Hepatocyte (in vitro differentiated cells): Measurements from ENCODE around the gene HOXB3. TPM values are rescaled to one million over a fixed set of nuclear protein-coding genes. Genes with fewer than 3 reads are reported as not detected.

ENCODE experiments used
- DNase-seq: peaks from one replicate; pipeline ENCODE4 v3.0.0-alpha.2; 2016; ENCODE audit warnings: low spot score
- H2AFZ ChIP-seq: fragments of 200-600 bp; sonication (generic); 2 replicates; pipeline ENCODE4 v1.6.0; 2016; ENCODE audit warnings: antibody characterized with exemption, mild to moderate bottlenecking
- H3K27ac ChIP-seq: fragments of 200-600 bp; sonication (generic); 2 replicates; pipeline ENCODE4 v1.5.1; 2016; ENCODE audit warnings: mild to moderate bottlenecking
- H3K27me3 ChIP-seq: fragments of 200-600 bp; sonication (generic); 2 replicates; pipeline ENCODE4 v1.6.1; 2016
- H3K36me3 ChIP-seq: fragments of 200-600 bp; sonication (generic); replicated peaks from 2 replicates; pipeline ENCODE4 v1.5.1; 2016; ENCODE audit warnings: low read depth; ENCODE audit not compliant: insufficient read depth
- H3K4me1 ChIP-seq: fragments of 200-600 bp; sonication (generic); 2 replicates; pipeline ENCODE4 v1.5.1; 2016; ENCODE audit warnings: mild to moderate bottlenecking, moderate library complexity; ENCODE audit not compliant: insufficient read depth
- H3K4me2 ChIP-seq: fragments of 200-600 bp; sonication (generic); 2 replicates; pipeline ENCODE4 v1.6.0; 2016
- H3K4me3 ChIP-seq: fragments of 200-600 bp; sonication (generic); 2 replicates; pipeline ENCODE4 v1.5.1; 2016; ENCODE audit warnings: mild to moderate bottlenecking
- H3K79me2 ChIP-seq: fragments of 200-600 bp; sonication (generic); 2 replicates; pipeline ENCODE4 v1.6.0; 2017; ENCODE audit warnings: mild to moderate bottlenecking
- H3K9me2 ChIP-seq: fragments of 200-600 bp; sonication (generic); replicated peaks from 2 replicates; pipeline ENCODE4 v1.6.0; 2017; ENCODE audit warnings: mild to moderate bottlenecking; ENCODE audit not compliant: insufficient read depth
- H3K9me3 ChIP-seq: fragments of 200-600 bp; sonication (generic); 2 replicates; pipeline ENCODE4 v1.5.1; 2016; ENCODE audit warnings: low read depth, mild to moderate bottlenecking
- H4K20me1 ChIP-seq: fragments of 200-600 bp; sonication (generic); 2 replicates; pipeline ENCODE4 v1.6.0; 2016; ENCODE audit warnings: mild to moderate bottlenecking; ENCODE audit not compliant: insufficient read depth, poor library complexity, severe bottlenecking
- EZH2 ChIP-seq: fragments of 200-600 bp; sonication (generic); IDR thresholded peaks from 2 replicates; pipeline ENCODE4 v1.6.1; 2016; ENCODE audit warnings: antibody characterized with exemption, mild to moderate bottlenecking, borderline replicate concordance
- EZH2phosphoT487 ChIP-seq: fragments of 200-600 bp; sonication (generic); IDR thresholded peaks from one replicate; pipeline ENCODE4 v1.6.1; 2018; ENCODE audit warnings: antibody characterized with exemption, mild to moderate bottlenecking, low read depth, moderate library complexity; ENCODE audit not compliant: unreplicated experiment, severe bottlenecking
- WGBS: methylation state at CpG from one replicate; pipeline ENCODE4 v1.1.6; 2016; ENCODE audit warnings: low lambda C conversion rate; ENCODE audit errors: missing lambda C conversion rate; 5-methylcytosine and 5-hydroxymethylcytosine counted together
- polyA plus RNA-seq: library from polyadenylated mRNA; unstranded; fragments of >200 nt; fragmentation: Nextera tagmentation; extraction: Ambion mirVana; gene quantifications from 2 replicates; pipeline ENCODE4 v1.2.1, GENCODE V29; 2016
- total RNA-seq: library from RNA; depleted of rRNA; stranded (reverse); fragments of >200 nt; gene quantifications from 2 replicates; pipeline ENCODE4 v1.2.3, GENCODE V29; 2014
- TF ChIP-seq, protein P1 (sequence below): fragments of 200-600 bp; sonication (generic); IDR thresholded peaks from 2 replicates; pipeline ENCODE4 v1.5.1; 2016; ENCODE audit warnings: antibody characterized with exemption, mild to moderate bottlenecking; ENCODE audit not compliant: poor library complexity

HOXB3 gene
- total and polyA plus RNA-seq, 2 experiments from 2014 or later = 1.8 to 5.9 TPM

DNA sequence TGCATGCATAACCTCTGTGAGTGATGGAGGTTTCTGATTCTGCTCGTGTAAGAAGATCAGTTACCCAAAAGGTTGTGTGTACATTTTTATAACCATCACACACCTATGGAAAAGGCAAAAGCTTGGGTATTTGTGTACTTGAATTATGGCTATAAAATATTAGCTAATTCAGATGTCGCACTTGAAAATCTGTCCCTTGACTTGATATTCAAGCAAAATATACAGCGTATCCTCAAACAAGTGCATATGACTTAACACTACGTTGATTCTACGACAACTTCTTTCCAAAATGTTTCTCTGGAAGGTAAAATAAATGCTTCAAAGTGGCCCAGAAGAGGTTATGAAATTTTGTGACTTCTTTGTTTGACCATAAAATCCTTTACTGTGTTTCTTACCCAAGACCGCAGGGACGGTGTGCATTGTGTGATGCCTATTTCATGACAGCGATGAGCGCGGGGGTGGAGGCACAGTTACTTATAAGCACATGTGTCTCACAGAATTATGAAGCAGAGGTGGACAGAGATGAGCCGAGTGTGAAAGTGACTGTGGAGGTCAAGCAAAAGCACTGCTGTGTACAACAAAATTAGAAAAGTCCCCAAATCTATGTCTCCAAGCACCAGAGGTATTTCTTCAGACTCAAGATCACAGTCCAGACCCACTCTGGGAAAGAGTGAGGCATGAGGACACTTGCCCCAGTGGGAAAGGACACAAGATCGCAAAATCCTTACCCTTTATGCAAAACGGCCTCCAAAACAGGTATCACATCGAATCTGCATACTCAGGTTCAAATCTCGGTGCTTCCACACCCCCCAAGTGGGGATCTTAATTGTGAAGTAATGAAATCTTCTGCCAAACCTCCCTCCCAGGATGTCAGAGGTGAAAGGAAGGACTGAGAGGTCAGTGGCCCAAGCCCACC is 40.2 kb upstream of the HOXB3 start:
- TF ChIP-seq, protein P1, sequence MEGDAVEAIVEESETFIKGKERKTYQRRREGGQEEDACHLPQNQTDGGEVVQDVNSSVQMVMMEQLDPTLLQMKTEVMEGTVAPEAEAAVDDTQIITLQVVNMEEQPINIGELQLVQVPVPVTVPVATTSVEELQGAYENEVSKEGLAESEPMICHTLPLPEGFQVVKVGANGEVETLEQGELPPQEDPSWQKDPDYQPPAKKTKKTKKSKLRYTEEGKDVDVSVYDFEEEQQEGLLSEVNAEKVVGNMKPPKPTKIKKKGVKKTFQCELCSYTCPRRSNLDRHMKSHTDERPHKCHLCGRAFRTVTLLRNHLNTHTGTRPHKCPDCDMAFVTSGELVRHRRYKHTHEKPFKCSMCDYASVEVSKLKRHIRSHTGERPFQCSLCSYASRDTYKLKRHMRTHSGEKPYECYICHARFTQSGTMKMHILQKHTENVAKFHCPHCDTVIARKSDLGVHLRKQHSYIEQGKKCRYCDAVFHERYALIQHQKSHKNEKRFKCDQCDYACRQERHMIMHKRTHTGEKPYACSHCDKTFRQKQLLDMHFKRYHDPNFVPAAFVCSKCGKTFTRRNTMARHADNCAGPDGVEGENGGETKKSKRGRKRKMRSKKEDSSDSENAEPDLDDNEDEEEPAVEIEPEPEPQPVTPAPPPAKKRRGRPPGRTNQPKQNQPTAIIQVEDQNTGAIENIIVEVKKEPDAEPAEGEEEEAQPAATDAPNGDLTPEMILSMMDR = no peak
- TF ChIP-seq EZH2 = peak; percentile 6
- Histone ChIP-seq H3K27me3 (peaks cover 98% of the 10 kb centered on the region), H3K36me3 (no peaks in the 10 kb centered on the region), H3K9me2 (no peaks in the 10 kb centered on the region), H2AFZ (no peak overlapping the region), H3K27ac (no peak overlapping the region), H3K9me3 (no peaks in the 10 kb centered on the region), H3K4me2 (no peak overlapping the region), H3K79me2 (no peaks in the 10 kb centered on the region), H4K20me1 (no peaks in the 10 kb centered on the region), H3K4me3 (no peak overlapping the region), H3K4me1 (peaks cover 15% of the 10 kb centered on the region)
- no peak for DNase-seq
- 47% methylated on average over 15 of the region's 15 CpGs for WGBS

DNA sequence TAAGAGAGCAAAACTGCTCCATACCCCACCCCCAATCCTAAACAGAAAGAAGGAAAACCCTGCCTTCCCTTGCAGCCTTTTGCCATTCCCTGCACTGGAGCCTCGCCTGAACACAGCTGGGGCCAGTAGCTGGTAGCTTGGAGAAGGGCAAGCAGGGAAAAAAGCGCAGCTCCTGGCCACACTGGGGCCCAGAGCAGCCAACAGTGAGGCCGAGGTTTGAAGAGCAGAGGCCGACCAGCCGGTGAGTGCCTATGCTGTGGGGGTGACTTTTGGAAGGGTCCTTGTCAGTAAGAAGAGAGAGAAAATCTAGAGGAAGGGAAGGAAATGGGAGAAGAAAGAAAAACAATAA is 39.3 kb upstream of the HOXB3 start:
- Histone ChIP-seq H3K27me3 (peaks cover 98% of the 10 kb centered on the region), H3K4me1 (peaks cover 20% of the 10 kb centered on the region), H3K4me3 (no peak overlapping the region), H3K4me2 (no peak overlapping the region), H3K27ac (no peak overlapping the region), H2AFZ (no peak overlapping the region), H4K20me1 (no peaks in the 10 kb centered on the region), H3K36me3 (no peaks in the 10 kb centered on the region), H3K9me3 (no peaks in the 10 kb centered on the region), H3K9me2 (no peaks in the 10 kb centered on the region), H3K79me2 (no peaks in the 10 kb centered on the region)
- WGBS = 32% methylated on average over 5 of the region's 5 CpGs
- TF ChIP-seq EZH2phosphoT487 = no peak
- TF ChIP-seq, protein P1 = no peak
- peak; percentile 9 for TF ChIP-seq EZH2
- DNase-seq = no peak

DNA sequence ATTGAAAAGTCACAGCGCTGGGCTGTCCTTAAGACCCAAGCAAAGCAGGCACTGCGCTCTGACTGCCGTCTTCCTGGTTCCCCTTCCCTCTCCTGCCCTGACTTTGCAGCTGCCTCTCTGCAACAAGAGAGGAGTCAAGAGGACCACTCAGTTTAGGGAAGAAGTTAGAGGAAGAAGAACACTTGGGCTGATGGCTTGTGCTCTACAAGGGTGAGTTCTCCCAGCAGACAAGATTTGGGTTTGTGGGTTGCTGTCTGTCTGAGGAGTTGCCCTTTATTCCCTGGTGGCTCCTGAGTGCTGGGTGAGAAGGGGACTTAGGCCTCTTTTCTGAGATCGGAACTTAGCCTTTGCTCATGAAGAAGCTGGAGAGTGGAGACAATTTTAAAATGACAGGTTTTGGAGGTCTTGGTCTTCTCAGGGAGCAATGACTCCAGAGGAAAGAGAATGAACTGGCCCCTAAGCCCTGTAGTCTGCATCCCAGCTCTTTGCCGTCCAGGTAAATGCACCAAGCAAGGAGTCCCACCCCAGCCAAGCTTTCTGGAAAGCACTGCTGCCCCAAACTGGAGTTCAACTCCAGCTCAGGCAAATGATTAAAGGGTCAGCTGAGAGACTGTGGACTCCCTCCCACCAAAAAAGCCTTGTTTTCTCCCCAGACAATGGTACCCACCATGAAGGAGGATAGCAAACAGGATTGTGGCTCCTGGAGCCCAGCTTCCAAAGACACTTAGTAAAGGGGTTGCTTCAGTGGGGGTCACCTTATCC is 38.8 kb upstream of the HOXB3 start:
- 28% methylated on average over 5 of the region's 5 CpGs for WGBS

More for the DNA sequence above, 38.8 kb upstream of the HOXB3 start:
- DNase-seq = no peak
- Histone ChIP-seq H3K79me2 (no peaks in the 10 kb centered on the region), H3K36me3 (no peaks in the 10 kb centered on the region), H3K4me3 (no peak overlapping the region), H4K20me1 (no peaks in the 10 kb centered on the region), H3K27ac (no peak overlapping the region), H3K4me2 (no peak overlapping the region), H3K9me3 (no peaks in the 10 kb centered on the region), H3K27me3 (peaks cover 98% of the 10 kb centered on the region), H3K9me2 (no peaks in the 10 kb centered on the region), H2AFZ (no peak overlapping the region), H3K4me1 (peaks cover 20% of the 10 kb centered on the region)
- peak; percentile 1 for TF ChIP-seq EZH2
- TF ChIP-seq, protein P1 = no peak
